SK-N-SH (cell line): ENCODE results near the gene DAB1.

ENCODE experiments used
- CTCF ChIP-seq: fragments of 200-600 bp; sonication (generic); IDR thresholded peaks from 2 replicates; pipeline ENCODE4 v1.6.1; 2017; ENCODE audit warnings: antibody characterized with exemption, mild to moderate bottlenecking, moderate library complexity
- FOSL2 ChIP-seq: IDR thresholded peaks from 2 replicates; pipeline ENCODE4 v1.4.0; 2012; ENCODE audit warnings: low read depth, mild to moderate bottlenecking, moderate library complexity, borderline replicate concordance
- RAD21 ChIP-seq: IDR thresholded peaks from 2 replicates; pipeline ENCODE4 v1.6.1; 2012; ENCODE audit warnings: mild to moderate bottlenecking, low read length
- RFX5 ChIP-seq: IDR thresholded peaks from 2 replicates; pipeline ENCODE4 v1.6.1; 2012; ENCODE audit warnings: mild to moderate bottlenecking, improper control_type of control experiment, low read length
- TCF12 ChIP-seq: IDR thresholded peaks from 2 replicates; pipeline ENCODE4 v1.4.0; 2012

- TF ChIP-seq CTCF = no peak
- no peak for TF ChIP-seq TCF12
- no peak for TF ChIP-seq FOSL2
- TF ChIP-seq RFX5 = no peak
- no peak for TF ChIP-seq RAD21
Observed at GRCh38 chr1:56993475-56993874, 430.4 kb downstream of the DAB1 start.
